ENCODE results near the gene SLC26A3.

Gene SLC26A3

GRCh38 chr7:107843184-107843583 is 40.2 kb upstream of the SLC26A3 start:
- Mint-ChIP-seq H3K4me3 (no peak overlapping the region), H3K27me3 (ENCODE audit: low read depth, poor library complexity) (peaks cover 9% of the 10 kb centered on the region), H3K4me1 (no peaks in the 10 kb centered on the region), H3K27ac (no peak overlapping the region), H3K9me3 (peaks cover 14% of the 10 kb centered on the region), H3K36me3 (ENCODE audit: low read depth) (no peaks in the 10 kb centered on the region)
- DNase-seq = no peak
- no peak for TF ChIP-seq CTCF (IDR thresholded peaks at IDR 0.05)

DNA sequence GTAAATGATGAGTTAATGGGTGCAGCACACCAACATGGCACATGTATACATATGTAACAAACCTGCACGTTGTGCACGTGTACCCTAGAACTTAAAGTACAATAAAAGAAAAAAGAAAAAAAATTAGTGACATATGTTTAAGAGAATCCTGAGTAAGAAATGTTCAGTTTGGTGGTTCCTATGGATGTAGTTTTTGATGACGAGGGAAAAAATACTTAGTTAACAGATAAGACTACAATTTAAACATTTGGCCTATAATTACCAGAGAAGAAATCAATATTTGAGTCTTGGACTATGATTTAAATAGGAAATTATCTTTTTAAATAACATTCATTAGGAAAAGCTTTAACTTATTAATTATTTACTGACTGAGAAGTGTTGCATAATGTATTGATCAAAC is 39.2 kb upstream of the SLC26A3 start:
- H3K27ac Mint-ChIP-seq = no peak overlapping the region
- peaks cover 14% of the 10 kb centered on the region for H3K9me3 Mint-ChIP-seq
- H3K4me3 Mint-ChIP-seq = no peak overlapping the region
- H3K4me1 Mint-ChIP-seq = no peaks in the 10 kb centered on the region
- TF ChIP-seq CTCF (IDR thresholded peaks at IDR 0.05) = no peak
- peaks cover 14% of the 10 kb centered on the region for H3K27me3 Mint-ChIP-seq (ENCODE audit: low read depth, poor library complexity)
- H3K36me3 Mint-ChIP-seq (ENCODE audit: low read depth) = no peaks in the 10 kb centered on the region
- no peak for DNase-seq

DNA sequence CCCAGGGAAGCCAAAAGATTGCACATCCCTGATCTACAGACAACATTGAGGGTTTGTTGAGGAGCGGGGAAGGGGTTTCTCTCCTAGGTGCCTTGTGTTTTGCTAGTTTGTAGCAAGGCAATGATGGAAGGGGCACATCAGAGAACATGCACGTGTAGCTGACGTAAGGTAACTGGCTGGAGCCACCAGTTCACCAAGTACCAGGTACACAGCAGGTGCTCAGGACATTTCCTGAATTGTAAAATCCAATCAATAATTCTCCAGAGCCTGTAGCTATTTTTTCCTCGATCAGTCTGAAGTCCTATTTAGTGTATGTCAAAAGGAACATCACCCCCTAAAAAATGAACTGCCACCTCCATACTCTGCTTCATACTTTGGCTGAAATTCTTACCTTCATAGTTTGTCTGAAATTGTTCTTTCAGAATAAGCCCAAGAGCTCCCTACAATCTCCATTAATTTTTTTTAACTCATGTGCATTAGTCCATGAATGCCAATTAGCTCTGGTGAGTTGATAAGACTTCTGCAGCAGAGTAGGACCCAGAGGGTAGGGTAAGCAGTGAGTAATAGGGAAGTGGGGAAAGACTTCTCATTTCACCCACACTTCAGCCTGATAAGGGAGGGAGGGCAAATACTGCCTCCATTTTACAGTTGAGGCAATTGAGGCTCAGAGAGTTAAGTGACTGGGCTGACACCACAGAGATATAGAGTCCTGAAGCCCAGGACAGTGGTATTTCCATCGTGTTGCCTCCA is 36.0 kb upstream of the SLC26A3 start:
- no peaks in the 10 kb centered on the region for H3K4me1 Mint-ChIP-seq
- no peaks in the 10 kb centered on the region for H3K36me3 Mint-ChIP-seq (ENCODE audit: low read depth)
- peaks cover 9% of the 10 kb centered on the region for H3K9me3 Mint-ChIP-seq
- no peak for TF ChIP-seq CTCF (IDR thresholded peaks at IDR 0.05)
- H3K4me3 Mint-ChIP-seq = no peak overlapping the region
- no peak overlapping the region for H3K27ac Mint-ChIP-seq
- H3K27me3 Mint-ChIP-seq (ENCODE audit: low read depth, poor library complexity) = peaks cover 19% of the 10 kb centered on the region
- no peak for DNase-seq

DNA sequence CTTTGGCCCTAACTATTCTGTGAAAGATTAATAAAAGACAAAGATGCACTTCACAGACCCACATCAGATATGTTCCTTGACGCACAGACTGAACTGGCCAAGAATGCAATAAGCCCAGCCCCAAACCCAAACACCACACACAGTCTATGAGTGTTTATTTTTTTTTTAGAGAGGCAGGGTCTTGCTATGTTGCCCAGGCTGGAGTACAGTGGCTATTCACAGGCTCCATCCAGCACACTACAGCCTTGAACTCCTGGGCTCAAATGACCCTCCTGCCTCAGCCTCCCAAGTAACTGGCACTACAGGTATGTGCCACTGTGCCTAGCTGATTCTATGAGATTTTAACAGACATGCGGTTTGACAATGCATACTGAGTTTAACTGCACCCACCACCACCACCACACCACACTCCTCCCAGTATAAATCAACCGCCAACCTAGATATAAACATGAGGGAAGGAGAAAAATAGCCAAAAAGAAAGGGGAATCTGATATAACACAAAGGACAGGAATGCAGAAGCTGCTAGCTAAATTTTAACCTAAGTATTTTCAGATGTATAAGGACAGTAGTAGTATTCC is 35.1 kb upstream of the SLC26A3 start:
- Mint-ChIP-seq H3K4me3 (no peak overlapping the region), H3K27ac (no peak overlapping the region), H3K4me1 (no peaks in the 10 kb centered on the region), H3K36me3 (ENCODE audit: low read depth) (no peaks in the 10 kb centered on the region), H3K27me3 (ENCODE audit: low read depth, poor library complexity) (peaks cover 19% of the 10 kb centered on the region), H3K9me3 (peaks cover 9% of the 10 kb centered on the region)
- no peak for DNase-seq
- no peak for TF ChIP-seq CTCF (IDR thresholded peaks at IDR 0.05)

GRCh38 chr7:107837145-107837512 is 34.1 kb upstream of the SLC26A3 start:
- Mint-ChIP-seq H3K36me3 (ENCODE audit: low read depth) (no peaks in the 10 kb centered on the region), H3K4me3 (no peak overlapping the region), H3K27ac (no peak overlapping the region), H3K27me3 (ENCODE audit: low read depth, poor library complexity) (peaks cover 22% of the 10 kb centered on the region), H3K4me1 (no peaks in the 10 kb centered on the region), H3K9me3 (peaks cover 9% of the 10 kb centered on the region)
- DNase-seq = no peak
- no peak for TF ChIP-seq CTCF (IDR thresholded peaks at IDR 0.05)

Measured in nephron progenitor cell (in vitro differentiated cells).